Upper lobe of right lung (tissue), 1 donor: Measurements from ENCODE around the gene PTEN. TPM values are rescaled to one million over a fixed set of nuclear protein-coding genes. Genes with fewer than 3 reads are reported as not detected.
"Not testable (repeated sequence)": the region's sequence is repeated elsewhere in the genome, so short reads cannot be mapped to it uniquely, and the experiment has no call there.

ENCODE experiments used
- ATAC-seq: fragments of 200-7000 bp; cut with Tn5 transposase; one replicate; pipeline ENCODE4 v1.9.1; 2020; ENCODE audit warnings: mild to moderate bottlenecking, moderate library complexity
- DNase-seq: peaks from one replicate; pipeline ENCODE4 v3.0.0-alpha.2; 2020
- H3K27ac ChIP-seq: fragments of 200-600 bp; one replicate; pipeline ENCODE4 v1.8.0; 2022
- H3K27me3 ChIP-seq: fragments of 200-600 bp; one replicate; pipeline ENCODE4 v1.8.0; 2022; ENCODE audit warnings: mild to moderate bottlenecking
- H3K36me3 ChIP-seq: fragments of 200-600 bp; one replicate; pipeline ENCODE4 v1.8.0; 2022
- H3K4me1 ChIP-seq: fragments of 200-600 bp; one replicate; pipeline ENCODE4 v1.8.0; 2022
- H3K4me3 ChIP-seq: fragments of 200-600 bp; one replicate; pipeline ENCODE4 v1.8.0; 2022; ENCODE audit warnings: mild to moderate bottlenecking
- H3K9me3 ChIP-seq: fragments of 200-600 bp; one replicate; pipeline ENCODE4 v1.8.0; 2022
- CTCF ChIP-seq: fragments of 200-600 bp; IDR thresholded peaks from one replicate; pipeline ENCODE4 v1.8.0; 2022; ENCODE audit warnings: antibody characterized with exemption
- intact Hi-C: fragments of 100-400 bp; cut with DNase I; formaldehyde crosslinking; loops from one replicate; pipeline ENCODE4 v1.11.0; 2022
- total RNA-seq: library from RNA; stranded (reverse); fragmentation: NEBNext Ultra II Directional; extraction: Animal tissue kit (Norgen Biotek cat#: 25700); gene quantifications from one replicate; pipeline ENCODE4 v1.2.1, GENCODE V29; 2021
- donor health status: DM: no; HTN: yes; CAD: no; lungs with severe emphysema.

Gene PTEN
- total RNA-seq, 1 donor from 2014 or later: 101 TPM

- Histone ChIP-seq H3K4me3 (no peak overlapping the region), H3K27me3 (no peaks in the 10 kb centered on the region), H3K9me3 (no peaks in the 10 kb centered on the region), H3K4me1 (peaks cover 13% of the 10 kb centered on the region), H3K27ac (no peak overlapping the region), H3K36me3 (no peaks in the 10 kb centered on the region)
- peak; percentile 53 for TF ChIP-seq CTCF
- no peak for ATAC-seq
- intact Hi-C loops: no loop called here
- DNase-seq: no peak
Measured at GRCh38 chr10:87860156-87860795, 3.1 kb upstream of the PTEN start.

- Histone ChIP-seq H3K4me3 (peak overlapping the region; percentile 81), H3K27me3 (no peaks in the 10 kb centered on the region), H3K36me3 (no peaks in the 10 kb centered on the region), H3K4me1 (peaks cover 13% of the 10 kb centered on the region), H3K9me3 (no peaks in the 10 kb centered on the region), H3K27ac (peak overlapping the region; percentile 94)
- ATAC-seq: no peak
- intact Hi-C loops: no loop called here
- DNase-seq: no peak
- no peak for TF ChIP-seq CTCF
Measured at GRCh38 chr10:87860816-87861403, 2.5 kb upstream of the PTEN start.

- Histone ChIP-seq H3K27ac (peak overlapping the region; percentile 94), H3K9me3 (no peaks in the 10 kb centered on the region), H3K36me3 (no peaks in the 10 kb centered on the region), H3K27me3 (no peaks in the 10 kb centered on the region), H3K4me1 (peaks cover 13% of the 10 kb centered on the region), H3K4me3 (peak overlapping the region; percentile 81)
- TF ChIP-seq CTCF: peak; percentile 17
- DNase-seq (peak; percentile 88), ATAC-seq (peak; percentile 42)
- intact Hi-C loops: no loop called here
Measured at GRCh38 chr10:87861566-87861952, 1.9 kb upstream of the PTEN start.

GRCh38 chr10:87861953-87862678, 1.3 kb upstream of the PTEN start:
- intact Hi-C loops: no loop called here
- H3K27me3 ChIP-seq: no peaks in the 10 kb centered on the region
- DNase-seq: peak; percentile 99
- H3K9me3 ChIP-seq: no peaks in the 10 kb centered on the region
- H3K4me1 ChIP-seq: peaks cover 13% of the 10 kb centered on the region
- peak; percentile 91 for ATAC-seq
- H3K4me3 ChIP-seq: peak overlapping the region; percentile 81
- H3K36me3 ChIP-seq: no peaks in the 10 kb centered on the region
- TF ChIP-seq CTCF: no peak
- peak overlapping the region; percentile 94 for H3K27ac ChIP-seq

- H3K9me3 ChIP-seq: no peaks in the 10 kb centered on the region
- H3K27ac ChIP-seq: peak overlapping the region; percentile 94
- no peaks in the 10 kb centered on the region for H3K27me3 ChIP-seq
- H3K36me3 ChIP-seq: no peaks in the 10 kb centered on the region
- no peak for TF ChIP-seq CTCF
- peaks cover 13% of the 10 kb centered on the region for H3K4me1 ChIP-seq
- ATAC-seq (peak; percentile 0), DNase-seq (no peak)
- peak overlapping the region; percentile 81 for H3K4me3 ChIP-seq
- intact Hi-C loops: no loop called here
Measured at GRCh38 chr10:87862679-87863052, 759 bp upstream of the PTEN start.

- H3K27me3 ChIP-seq, intact Hi-C loops, ATAC-seq, H3K9me3 ChIP-seq, H3K36me3 ChIP-seq: not testable (repeated sequence)
- peak; percentile 74 for DNase-seq
- peak overlapping the region; percentile 94 for H3K27ac ChIP-seq
- H3K4me3 ChIP-seq: peak overlapping the region; percentile 81
- H3K4me1 ChIP-seq: peaks cover 22% of the 10 kb centered on the region
Measured at GRCh38 chr10:87863951-87864495, 598 bp downstream of the PTEN start.
